ENCODE measurements around the gene UBE2F. TPM values are rescaled to one million over a fixed set of nuclear protein-coding genes. Genes with fewer than 3 reads are reported as not detected.

UBE2F gene
- total RNA-seq, 1 experiment from 2014 or later: 51.2 TPM

GRCh38 chr2:237972936-237973335, 6.1 kb downstream of the UBE2F start:
- Histone ChIP-seq H3K27me3 (replicated peaks; ENCODE audit: insufficient read depth, low read depth, low read length, poor library complexity) (no peaks in the 10 kb centered on the region), H3K36me3 (ENCODE audit: insufficient read depth, low read length, poor library complexity, severe bottlenecking) (peaks cover 7% of the 10 kb centered on the region), H3K9me3 (ENCODE audit: low read depth, low read length, poor library complexity, severe bottlenecking) (no peaks in the 10 kb centered on the region), H3K4me3 (ENCODE audit: low read depth, low read length, poor library complexity, severe bottlenecking) (no peak overlapping the region), H3K4me1 (ENCODE audit: insufficient read depth, low read length, poor library complexity, severe bottlenecking) (peaks cover 10% of the 10 kb centered on the region), H3K27ac (ENCODE audit: low read depth, low read length, poor library complexity, severe bottlenecking) (no peak overlapping the region)
- BruUV-seq (replicated peaks): no TSS peak
- intact Hi-C loops (cut with micrococcal nuclease; ENCODE audit: unreplicated experiment): no loop called here
- ChIA-PET POLR2A (ENCODE audit: low non-redundant PET) (no interaction called here), CTCF (no interaction called here)
- TF ChIP-seq CTCF (conservative IDR thresholded peaks at IDR 0.05; ENCODE audit: low read depth, low read length) (no peak), EZH2 (IDR thresholded peaks at IDR 0.05; ENCODE audit: borderline replicate concordance, low read depth, low read length, poor library complexity, severe bottlenecking) (no peak)
- DNase-seq (ENCODE audit: low spot score): no peak

GRCh38 chr2:237977380-237977779, 10.6 kb downstream of the UBE2F start:
- Histone ChIP-seq H3K27me3 (replicated peaks; ENCODE audit: insufficient read depth, low read depth, low read length, poor library complexity) (no peaks in the 10 kb centered on the region), H3K4me3 (ENCODE audit: low read depth, low read length, poor library complexity, severe bottlenecking) (no peak overlapping the region), H3K4me1 (ENCODE audit: insufficient read depth, low read length, poor library complexity, severe bottlenecking) (no peaks in the 10 kb centered on the region), H3K27ac (ENCODE audit: low read depth, low read length, poor library complexity, severe bottlenecking) (no peak overlapping the region), H3K36me3 (ENCODE audit: insufficient read depth, low read length, poor library complexity, severe bottlenecking) (peaks cover 7% of the 10 kb centered on the region), H3K9me3 (ENCODE audit: low read depth, low read length, poor library complexity, severe bottlenecking) (no peaks in the 10 kb centered on the region)
- DNase-seq (ENCODE audit: low spot score): no peak
- no TSS peak for BruUV-seq (replicated peaks)
- POLR2A ChIA-PET (ENCODE audit: low non-redundant PET): no interaction called here
- TF ChIP-seq CTCF (conservative IDR thresholded peaks at IDR 0.05; ENCODE audit: low read depth, low read length) (no peak), EZH2 (IDR thresholded peaks at IDR 0.05; ENCODE audit: borderline replicate concordance, low read depth, low read length, poor library complexity, severe bottlenecking) (no peak)
- CTCF ChIA-PET: no interaction called here
- intact Hi-C loops (cut with micrococcal nuclease; ENCODE audit: unreplicated experiment): no loop called here

GRCh38 chr2:237978058-237978712, 11.4 kb downstream of the UBE2F start:
- Histone ChIP-seq H3K9me3 (ENCODE audit: low read depth, low read length, poor library complexity, severe bottlenecking) (no peaks in the 10 kb centered on the region), H3K36me3 (ENCODE audit: insufficient read depth, low read length, poor library complexity, severe bottlenecking) (peaks cover 7% of the 10 kb centered on the region), H3K27me3 (replicated peaks; ENCODE audit: insufficient read depth, low read depth, low read length, poor library complexity) (no peaks in the 10 kb centered on the region), H3K27ac (ENCODE audit: low read depth, low read length, poor library complexity, severe bottlenecking) (no peak overlapping the region), H3K4me1 (ENCODE audit: insufficient read depth, low read length, poor library complexity, severe bottlenecking) (no peaks in the 10 kb centered on the region), H3K4me3 (ENCODE audit: low read depth, low read length, poor library complexity, severe bottlenecking) (no peak overlapping the region)
- TF ChIP-seq CTCF (conservative IDR thresholded peaks at IDR 0.05; ENCODE audit: low read depth, low read length): no peak
- no peak for TF ChIP-seq EZH2 (IDR thresholded peaks at IDR 0.05; ENCODE audit: borderline replicate concordance, low read depth, low read length, poor library complexity, severe bottlenecking)
- BruUV-seq (replicated peaks): no TSS peak
- CTCF ChIA-PET: no interaction called here
- intact Hi-C loops (cut with micrococcal nuclease; ENCODE audit: unreplicated experiment): no loop called here
- DNase-seq (ENCODE audit: low spot score): no peak
- POLR2A ChIA-PET (ENCODE audit: low non-redundant PET): no interaction called here

All from A673 (cell line).